ENCODE measurements around the gene PRKCZ.

The PRKCZ gene

DNA sequence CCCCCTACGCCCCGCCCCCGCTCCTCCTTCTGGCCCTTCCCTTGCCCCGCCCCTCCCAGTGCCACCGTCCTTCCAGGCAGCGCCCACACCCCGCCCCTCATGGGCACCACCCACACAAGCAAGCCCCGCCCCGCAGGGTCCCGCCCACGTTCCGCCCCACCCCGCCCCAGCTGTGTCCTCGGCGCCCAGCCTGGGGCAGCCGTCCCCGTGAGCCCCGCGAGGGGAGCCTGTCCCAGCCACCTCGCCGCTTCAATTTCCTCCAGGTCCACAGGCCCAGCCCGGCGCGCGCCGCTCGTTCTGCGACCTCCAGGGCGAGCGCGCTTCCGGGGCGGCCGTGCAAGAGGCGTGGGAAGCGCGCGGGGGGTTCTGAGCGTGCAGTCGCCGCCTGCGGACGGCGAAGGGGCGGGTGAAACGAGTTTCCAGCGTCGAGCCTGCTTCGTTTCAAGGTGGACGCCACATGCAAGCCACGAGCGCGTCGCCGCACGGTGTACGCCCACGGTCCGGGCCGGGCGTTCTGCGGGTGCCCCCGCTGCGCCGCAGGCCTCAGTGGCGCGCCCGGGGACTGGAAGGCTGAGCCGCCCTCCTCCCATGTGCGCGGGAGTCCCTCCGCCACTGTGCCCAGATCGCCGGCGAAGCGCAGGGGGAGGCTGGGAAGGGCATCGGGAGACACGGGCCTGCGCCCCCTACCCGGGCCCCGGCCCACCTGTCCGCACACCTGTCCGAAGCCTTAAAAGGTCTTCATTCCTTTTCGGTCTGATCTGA is 155.2 kb downstream of the PRKCZ start:
- H3K27me3 Mint-ChIP-seq (ENCODE audit: low read depth), result peaks cover 3% of the 10 kb centered on the region
- H3K4me1 Mint-ChIP-seq (ENCODE audit: low read depth), result peaks cover 2% of the 10 kb centered on the region
- DNase-seq (ENCODE audit: low spot score), result peak; percentile 84
- H3K27ac Mint-ChIP-seq, result no peak overlapping the region
- no peaks in the 10 kb centered on the region for H3K36me3 Mint-ChIP-seq (ENCODE audit: low read depth)
- no peaks in the 10 kb centered on the region for H3K9me3 Mint-ChIP-seq
- peak overlapping the region; percentile 48 for H3K4me3 Mint-ChIP-seq

DNA sequence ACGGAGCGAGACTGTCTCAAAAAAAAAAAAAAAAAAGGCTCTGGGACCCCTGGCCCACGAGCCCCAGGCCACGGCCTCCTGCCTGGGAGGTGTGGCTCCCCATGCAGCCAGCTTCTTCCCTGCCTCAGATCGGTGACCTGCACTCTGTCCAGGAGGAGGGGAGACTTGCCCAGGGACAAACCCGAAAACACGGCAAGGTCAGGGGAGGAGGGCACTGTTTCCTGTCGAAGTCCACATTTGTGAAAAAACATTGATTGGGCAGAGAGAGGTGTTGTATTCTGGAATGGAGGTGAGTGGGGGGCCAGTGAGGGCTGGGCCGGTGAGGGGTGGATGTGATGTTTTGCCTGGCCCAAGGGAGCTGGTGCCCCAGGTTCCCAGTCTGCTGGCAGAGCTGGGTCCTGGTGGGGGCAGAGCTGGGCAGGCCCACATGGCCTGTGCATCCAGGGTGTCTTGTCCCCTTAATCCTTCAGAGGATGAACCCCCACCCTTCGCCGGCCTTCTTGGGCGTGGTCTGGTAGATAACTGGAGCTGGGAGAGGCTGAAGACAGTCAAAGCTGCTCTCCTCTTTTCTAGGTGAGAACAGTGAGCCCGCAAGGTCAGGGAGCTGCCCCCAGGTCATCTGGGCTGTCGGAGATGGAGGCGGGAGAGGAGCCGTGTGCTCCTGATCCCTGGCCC is 156.7 kb downstream of the PRKCZ start:
- H3K4me3 Mint-ChIP-seq, result no peak overlapping the region
- DNase-seq (ENCODE audit: low spot score), result no peak
- no peaks in the 10 kb centered on the region for H3K9me3 Mint-ChIP-seq
- H3K27me3 Mint-ChIP-seq (ENCODE audit: low read depth), result peaks cover 3% of the 10 kb centered on the region
- H3K27ac Mint-ChIP-seq, result no peak overlapping the region
- peaks cover 2% of the 10 kb centered on the region for H3K4me1 Mint-ChIP-seq (ENCODE audit: low read depth)
- H3K36me3 Mint-ChIP-seq (ENCODE audit: low read depth), result no peaks in the 10 kb centered on the region

DNA sequence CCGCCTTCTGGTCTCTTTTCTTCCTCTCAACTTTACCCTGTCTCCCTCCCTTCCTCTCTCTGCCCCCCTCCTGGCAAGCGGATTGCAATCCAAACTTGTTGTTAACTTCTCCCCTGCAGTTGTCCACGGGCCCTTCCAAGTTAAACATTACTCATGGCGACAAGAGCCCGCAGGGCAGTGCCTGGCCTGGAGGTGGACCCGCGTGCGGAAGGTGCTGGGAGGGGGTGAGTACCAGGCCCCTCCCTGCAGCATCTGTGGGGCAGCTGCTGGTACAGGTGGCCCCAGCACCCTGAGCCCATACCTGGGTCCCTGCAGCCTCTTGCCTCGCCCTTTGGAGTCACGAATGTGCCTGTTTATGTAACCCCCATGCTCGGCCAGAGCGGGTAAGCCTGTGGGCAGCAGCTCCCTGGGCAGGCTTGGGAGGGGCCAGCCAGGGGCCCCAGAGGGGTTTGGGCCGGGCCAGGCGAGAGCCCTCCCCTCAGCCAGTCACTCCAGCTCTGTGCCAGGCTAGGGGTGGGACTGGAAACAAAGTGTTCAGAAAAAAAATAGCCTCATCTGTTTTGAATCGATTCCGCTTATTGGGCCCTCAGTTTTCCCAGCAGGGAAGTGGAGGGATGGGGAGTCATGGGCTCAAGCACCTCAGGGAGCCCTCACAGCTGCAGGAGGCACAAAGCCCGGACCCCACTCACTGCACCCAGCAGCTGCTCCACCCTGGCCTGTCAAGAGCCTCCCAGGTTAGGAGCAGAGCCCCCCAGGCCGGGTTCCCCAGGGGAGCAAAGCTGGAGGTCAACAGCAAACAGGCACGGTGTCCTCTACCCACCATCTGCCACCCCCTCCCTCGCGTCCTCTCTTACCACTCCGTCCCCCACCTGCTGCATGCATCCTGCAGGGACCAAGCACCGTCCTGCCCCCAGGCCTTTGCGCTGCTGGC is 158.4 kb downstream of the PRKCZ start:
- peaks cover 4% of the 10 kb centered on the region for H3K4me1 Mint-ChIP-seq (ENCODE audit: low read depth)
- DNase-seq (ENCODE audit: low spot score), result no peak
- no peaks in the 10 kb centered on the region for H3K9me3 Mint-ChIP-seq
- no peak overlapping the region for H3K4me3 Mint-ChIP-seq
- no peak overlapping the region for H3K27ac Mint-ChIP-seq
- H3K27me3 Mint-ChIP-seq (ENCODE audit: low read depth), result peaks cover 3% of the 10 kb centered on the region
- no peaks in the 10 kb centered on the region for H3K36me3 Mint-ChIP-seq (ENCODE audit: low read depth)

DNA sequence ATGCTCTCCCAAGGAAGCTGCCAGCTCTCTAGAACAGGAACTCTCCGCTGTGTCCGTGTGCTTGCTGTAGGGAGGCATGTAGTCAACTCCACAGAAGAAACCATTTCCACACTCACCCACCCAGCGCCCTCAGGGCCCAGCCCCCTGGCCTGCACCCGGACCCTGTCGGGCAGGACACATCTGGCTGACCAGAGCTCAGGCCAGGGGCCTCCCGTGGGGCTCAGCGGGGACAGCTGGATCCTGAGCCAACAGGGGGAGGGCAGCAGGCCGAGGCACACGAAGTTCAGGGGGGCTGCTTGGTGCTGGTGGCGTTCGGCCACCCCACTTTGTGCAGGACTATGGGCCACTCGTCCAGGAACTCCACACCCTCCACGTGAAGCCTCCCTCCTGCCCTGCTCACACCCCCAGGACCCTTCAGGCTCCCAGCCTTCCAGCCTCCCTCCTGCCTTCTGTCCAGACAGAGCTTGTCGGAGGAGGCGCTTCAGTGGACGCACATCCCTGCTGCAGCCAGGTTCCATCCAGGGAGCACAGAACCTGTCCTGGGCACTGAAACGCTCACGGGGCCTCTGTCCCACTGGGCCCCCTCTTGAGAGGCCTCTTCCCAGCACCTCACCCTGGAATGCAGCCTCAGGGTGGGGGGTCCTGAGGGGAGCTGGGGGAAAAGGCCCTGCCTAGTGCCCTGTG is 159.3 kb downstream of the PRKCZ start:
- no peak for DNase-seq (ENCODE audit: low spot score)
- H3K4me3 Mint-ChIP-seq, result no peak overlapping the region
- peaks cover 4% of the 10 kb centered on the region for H3K4me1 Mint-ChIP-seq (ENCODE audit: low read depth)
- H3K27me3 Mint-ChIP-seq (ENCODE audit: low read depth), result peaks cover 3% of the 10 kb centered on the region
- no peaks in the 10 kb centered on the region for H3K36me3 Mint-ChIP-seq (ENCODE audit: low read depth)
- no peaks in the 10 kb centered on the region for H3K9me3 Mint-ChIP-seq
- no peak overlapping the region for H3K27ac Mint-ChIP-seq

DNA sequence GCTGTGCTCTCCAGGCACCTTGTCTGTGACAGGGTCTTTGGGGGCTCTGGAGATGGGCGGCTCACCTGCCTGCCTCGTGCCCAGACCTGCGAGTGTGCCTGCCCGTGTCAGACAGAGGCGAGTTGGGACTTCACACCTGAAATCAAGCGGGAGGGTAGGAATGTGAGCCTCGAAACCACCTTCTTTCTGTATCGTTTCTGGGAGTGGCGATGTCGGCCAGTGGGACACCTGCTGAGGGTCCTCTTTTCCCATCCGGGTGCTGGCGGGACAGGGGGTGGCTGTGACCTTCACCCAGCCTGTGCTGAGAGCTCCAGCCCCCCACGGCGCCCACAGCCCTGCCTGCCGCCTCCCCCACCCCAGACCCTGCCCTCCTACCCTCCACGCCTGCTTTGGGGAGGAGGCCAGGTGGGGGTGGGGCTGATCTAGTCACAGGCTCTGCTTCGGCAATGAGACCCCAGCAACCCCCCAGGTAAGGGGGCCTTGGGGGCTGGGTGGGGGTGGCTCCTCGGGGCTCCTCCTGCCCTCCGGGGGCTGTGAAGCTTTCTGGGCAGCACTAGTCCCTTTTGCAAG is 160.0 kb downstream of the PRKCZ start:
- no peak overlapping the region for H3K27ac Mint-ChIP-seq
- no peak for DNase-seq (ENCODE audit: low spot score)

DNA sequence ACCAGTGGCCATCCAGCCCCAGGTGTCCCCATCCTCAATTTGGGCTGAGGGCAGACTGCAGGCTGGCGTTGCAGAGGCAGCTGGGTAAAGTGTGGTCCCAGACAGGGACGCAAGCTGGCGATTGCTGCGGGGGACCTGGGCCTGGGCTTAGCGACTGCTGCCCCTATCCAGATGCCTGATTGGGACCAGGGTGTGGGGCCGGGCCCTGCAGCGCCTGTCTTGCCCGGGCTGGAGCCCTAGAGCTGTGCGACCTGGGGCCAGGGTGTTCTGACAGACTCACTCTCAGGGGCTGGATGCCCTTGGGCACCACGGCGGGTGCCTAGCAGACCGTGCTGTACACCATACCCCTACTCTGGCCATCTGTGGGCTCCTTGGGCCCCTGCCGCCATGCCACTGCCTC is 160.6 kb downstream of the PRKCZ start:
- H3K36me3 Mint-ChIP-seq (ENCODE audit: low read depth), result no peaks in the 10 kb centered on the region
- H3K4me3 Mint-ChIP-seq, result no peak overlapping the region
- DNase-seq (ENCODE audit: low spot score), result no peak
- no peaks in the 10 kb centered on the region for H3K9me3 Mint-ChIP-seq
- no peak overlapping the region for H3K27ac Mint-ChIP-seq
- H3K27me3 Mint-ChIP-seq (ENCODE audit: low read depth), result peaks cover 3% of the 10 kb centered on the region
- H3K4me1 Mint-ChIP-seq (ENCODE audit: low read depth), result peaks cover 4% of the 10 kb centered on the region

More for the DNA sequence above, 160.0 kb downstream of the PRKCZ start:
- Mint-ChIP-seq H3K4me1 (ENCODE audit: low read depth) (peaks cover 4% of the 10 kb centered on the region), H3K27me3 (ENCODE audit: low read depth) (peaks cover 3% of the 10 kb centered on the region), H3K36me3 (ENCODE audit: low read depth) (no peaks in the 10 kb centered on the region), H3K9me3 (no peaks in the 10 kb centered on the region), H3K4me3 (no peak overlapping the region)

DNA sequence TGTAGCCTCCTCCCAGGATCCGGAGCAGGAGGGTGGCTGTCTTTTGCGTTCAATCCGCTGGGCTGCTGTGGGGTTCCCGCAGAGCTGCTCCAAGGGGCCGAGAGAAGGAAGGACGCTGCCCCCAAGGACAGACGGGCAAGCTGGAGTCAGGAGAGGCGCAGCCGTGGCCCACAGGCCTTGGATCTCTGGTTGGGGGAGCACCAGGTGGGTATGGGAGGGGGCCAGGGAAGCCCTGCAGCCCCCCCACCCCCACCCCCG is 162.0 kb downstream of the PRKCZ start:
- no peaks in the 10 kb centered on the region for H3K9me3 Mint-ChIP-seq
- H3K4me1 Mint-ChIP-seq (ENCODE audit: low read depth), result peaks cover 2% of the 10 kb centered on the region
- no peak overlapping the region for H3K4me3 Mint-ChIP-seq
- no peak overlapping the region for H3K27ac Mint-ChIP-seq
- no peaks in the 10 kb centered on the region for H3K27me3 Mint-ChIP-seq (ENCODE audit: low read depth)
- no peak for DNase-seq (ENCODE audit: low spot score)
- H3K36me3 Mint-ChIP-seq (ENCODE audit: low read depth), result no peaks in the 10 kb centered on the region

DNA sequence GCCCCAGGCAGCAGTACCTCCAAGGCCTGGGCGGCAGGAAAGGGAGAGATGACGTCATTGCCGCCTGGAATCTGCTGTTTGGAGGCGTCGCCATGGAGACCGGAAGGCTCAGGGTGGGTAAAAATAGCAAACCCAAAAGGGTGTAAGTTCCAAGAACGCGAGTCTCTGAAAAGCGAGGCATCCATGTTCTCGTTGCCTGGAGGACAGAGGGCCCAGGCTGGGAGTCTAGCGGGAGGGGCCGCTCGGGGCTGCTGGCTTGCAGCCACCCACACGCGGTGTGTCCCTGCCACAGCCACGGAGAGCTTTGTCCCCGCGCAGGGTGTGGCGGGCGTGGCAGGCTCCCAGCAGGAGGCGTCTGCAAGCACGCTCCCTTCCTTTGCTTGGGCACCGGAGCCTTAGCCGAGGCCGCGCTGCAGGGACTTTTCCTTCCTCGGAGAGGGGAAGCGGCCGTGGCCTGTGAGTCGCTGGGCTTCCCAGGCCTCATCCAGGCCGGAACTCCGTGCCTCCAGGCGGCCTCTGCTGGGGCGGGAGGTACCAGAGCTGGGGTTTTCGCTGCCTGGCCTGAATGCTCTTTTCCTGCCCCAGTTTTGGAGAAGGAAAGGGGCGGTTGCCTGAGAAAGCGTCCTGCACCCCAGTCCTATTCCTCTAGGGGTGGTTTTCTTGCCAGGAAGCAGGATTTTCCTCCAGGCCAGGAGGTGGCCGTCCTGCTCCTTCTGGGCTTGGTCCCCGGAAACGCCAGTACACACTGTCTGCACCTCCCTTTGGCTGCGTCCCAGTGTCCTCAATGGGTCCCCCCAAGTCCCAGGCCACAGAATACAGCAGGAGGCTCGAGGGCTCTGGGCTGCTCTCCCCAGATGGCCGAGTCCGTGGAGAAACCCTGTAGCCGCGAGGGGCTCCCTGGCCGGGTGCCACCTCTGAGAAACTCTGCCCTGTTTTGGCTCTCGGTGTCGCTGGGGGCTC is 162.6 kb downstream of the PRKCZ start:
- peak overlapping the region; percentile 60 for H3K27ac Mint-ChIP-seq
- peaks cover 2% of the 10 kb centered on the region for H3K4me1 Mint-ChIP-seq (ENCODE audit: low read depth)
- peak overlapping the region; percentile 7 for H3K4me3 Mint-ChIP-seq
- no peaks in the 10 kb centered on the region for H3K27me3 Mint-ChIP-seq (ENCODE audit: low read depth)
- peak; percentile 54 for DNase-seq (ENCODE audit: low spot score)
- H3K36me3 Mint-ChIP-seq (ENCODE audit: low read depth), result no peaks in the 10 kb centered on the region
- no peaks in the 10 kb centered on the region for H3K9me3 Mint-ChIP-seq

DNA sequence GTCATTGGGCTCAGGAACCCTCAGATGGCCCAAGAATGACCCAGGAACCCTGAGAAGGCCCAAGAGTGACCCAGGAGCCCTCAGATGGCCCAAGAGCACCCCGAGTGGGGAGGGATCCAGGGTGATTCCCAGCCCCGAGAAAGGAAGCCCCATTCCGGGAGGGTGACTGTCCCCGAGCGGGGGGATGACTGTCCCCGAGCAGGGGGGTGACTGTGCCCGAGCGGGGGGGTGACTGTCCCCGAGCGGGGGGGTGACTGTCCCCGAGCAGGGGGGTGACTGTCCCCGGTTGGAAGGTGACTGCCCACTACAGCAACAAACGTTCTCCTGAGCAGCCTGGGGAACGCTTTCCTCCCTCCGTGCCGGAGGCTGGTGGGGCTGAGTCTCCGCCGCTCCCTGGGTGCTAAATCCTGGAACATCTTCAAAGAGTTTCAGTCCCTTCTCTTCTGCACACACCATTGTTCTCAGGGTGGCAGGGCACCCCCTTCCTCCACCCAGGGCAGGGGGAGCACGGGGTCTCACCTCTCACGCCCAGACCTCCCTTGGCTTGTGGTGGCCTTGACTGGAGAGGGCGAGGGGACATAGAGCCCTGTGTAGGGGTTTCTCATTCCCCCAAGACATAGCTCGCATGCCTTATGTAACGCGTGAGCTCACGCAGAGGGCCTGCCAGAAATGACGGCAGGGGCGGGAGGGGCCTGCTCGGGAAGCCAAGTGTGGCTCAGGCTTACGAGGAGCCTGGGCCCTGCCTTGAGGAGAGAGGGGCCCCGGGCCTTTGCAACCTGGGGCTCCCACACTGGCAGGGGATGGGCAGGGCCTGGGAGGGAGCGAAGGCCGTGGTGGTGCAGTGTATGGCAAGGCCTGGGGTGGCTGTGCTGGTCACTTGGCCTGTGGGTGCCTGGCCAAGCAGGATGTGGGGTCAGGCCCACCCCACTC is 163.6 kb downstream of the PRKCZ start:
- Mint-ChIP-seq H3K36me3 (ENCODE audit: low read depth) (no peaks in the 10 kb centered on the region), H3K4me1 (ENCODE audit: low read depth) (peaks cover 2% of the 10 kb centered on the region), H3K9me3 (no peaks in the 10 kb centered on the region), H3K27ac (no peak overlapping the region), H3K4me3 (no peak overlapping the region), H3K27me3 (ENCODE audit: low read depth) (peaks cover 3% of the 10 kb centered on the region)
- no peak for DNase-seq (ENCODE audit: low spot score)

DNA sequence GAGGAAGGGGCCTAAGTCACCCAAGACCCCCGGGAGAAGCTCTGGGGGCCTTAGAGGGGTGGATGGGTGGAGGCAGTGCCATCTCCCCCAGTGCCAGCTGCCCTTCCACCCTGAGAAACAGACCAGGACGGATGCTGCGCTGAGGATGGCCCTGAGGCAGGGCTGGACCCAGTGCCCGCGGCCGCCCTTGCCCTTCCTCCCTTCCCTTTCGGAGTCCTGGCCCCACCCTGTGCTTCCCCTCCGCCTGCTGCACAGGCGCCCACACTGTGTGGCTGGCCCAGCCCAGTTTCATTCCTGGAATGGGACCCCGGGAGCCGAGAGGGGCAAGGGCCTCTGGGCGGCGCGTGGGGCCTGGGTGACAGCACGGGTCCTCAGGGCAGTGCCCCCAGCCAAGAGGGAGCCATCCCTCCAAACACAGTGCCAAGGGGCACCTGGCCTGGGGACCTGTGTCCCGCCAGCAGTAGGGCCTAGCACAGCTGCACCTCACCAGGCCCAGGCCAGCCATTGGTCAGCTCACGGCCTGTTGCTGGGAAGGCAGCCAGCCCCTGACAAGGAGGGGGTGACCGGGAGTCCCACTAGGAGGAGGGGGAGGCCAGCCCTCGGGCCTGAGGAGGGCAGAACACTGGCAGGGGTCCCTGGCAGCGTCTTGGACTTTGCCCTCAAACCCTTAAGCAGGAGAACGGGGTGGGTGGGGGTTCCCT is 164.5 kb downstream of the PRKCZ start:
- peaks cover 7% of the 10 kb centered on the region for H3K27me3 Mint-ChIP-seq (ENCODE audit: low read depth)
- H3K9me3 Mint-ChIP-seq, result no peaks in the 10 kb centered on the region
- no peak overlapping the region for H3K27ac Mint-ChIP-seq
- DNase-seq (ENCODE audit: low spot score), result no peak
- no peaks in the 10 kb centered on the region for H3K36me3 Mint-ChIP-seq (ENCODE audit: low read depth)
- H3K4me1 Mint-ChIP-seq (ENCODE audit: low read depth), result peaks cover 2% of the 10 kb centered on the region
- H3K4me3 Mint-ChIP-seq, result no peak overlapping the region

DNA sequence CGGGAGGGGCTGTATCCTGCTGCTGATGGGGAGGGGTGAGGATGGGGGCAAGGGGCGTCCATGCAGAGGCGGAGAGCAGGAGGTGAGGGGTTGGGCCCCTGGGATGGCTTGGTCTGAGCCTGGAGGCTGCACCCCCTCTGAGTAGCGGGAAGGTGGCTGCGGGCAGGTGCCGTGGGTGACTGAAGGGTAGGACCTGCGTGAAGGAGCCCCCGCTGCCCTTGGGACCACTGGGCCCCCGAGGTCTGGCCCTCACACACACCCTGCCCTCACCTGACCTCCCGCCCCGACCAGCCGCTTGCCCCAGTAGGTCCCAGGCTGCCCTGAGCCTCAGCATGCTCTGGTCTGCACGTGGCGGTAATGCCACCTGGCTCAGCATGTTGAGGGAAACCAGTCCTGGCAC is 165.1 kb downstream of the PRKCZ start:
- Mint-ChIP-seq H3K27ac (no peak overlapping the region), H3K4me3 (no peak overlapping the region), H3K4me1 (ENCODE audit: low read depth) (peaks cover 2% of the 10 kb centered on the region), H3K27me3 (ENCODE audit: low read depth) (peaks cover 7% of the 10 kb centered on the region), H3K36me3 (ENCODE audit: low read depth) (no peaks in the 10 kb centered on the region), H3K9me3 (no peaks in the 10 kb centered on the region)
- no peak for DNase-seq (ENCODE audit: low spot score)
